ENCODE data around the gene RANBP3L.
A peak's percentile ranks its signal among the peaks of the same experiment; 100 is the strongest.

Gene RANBP3L

DNA sequence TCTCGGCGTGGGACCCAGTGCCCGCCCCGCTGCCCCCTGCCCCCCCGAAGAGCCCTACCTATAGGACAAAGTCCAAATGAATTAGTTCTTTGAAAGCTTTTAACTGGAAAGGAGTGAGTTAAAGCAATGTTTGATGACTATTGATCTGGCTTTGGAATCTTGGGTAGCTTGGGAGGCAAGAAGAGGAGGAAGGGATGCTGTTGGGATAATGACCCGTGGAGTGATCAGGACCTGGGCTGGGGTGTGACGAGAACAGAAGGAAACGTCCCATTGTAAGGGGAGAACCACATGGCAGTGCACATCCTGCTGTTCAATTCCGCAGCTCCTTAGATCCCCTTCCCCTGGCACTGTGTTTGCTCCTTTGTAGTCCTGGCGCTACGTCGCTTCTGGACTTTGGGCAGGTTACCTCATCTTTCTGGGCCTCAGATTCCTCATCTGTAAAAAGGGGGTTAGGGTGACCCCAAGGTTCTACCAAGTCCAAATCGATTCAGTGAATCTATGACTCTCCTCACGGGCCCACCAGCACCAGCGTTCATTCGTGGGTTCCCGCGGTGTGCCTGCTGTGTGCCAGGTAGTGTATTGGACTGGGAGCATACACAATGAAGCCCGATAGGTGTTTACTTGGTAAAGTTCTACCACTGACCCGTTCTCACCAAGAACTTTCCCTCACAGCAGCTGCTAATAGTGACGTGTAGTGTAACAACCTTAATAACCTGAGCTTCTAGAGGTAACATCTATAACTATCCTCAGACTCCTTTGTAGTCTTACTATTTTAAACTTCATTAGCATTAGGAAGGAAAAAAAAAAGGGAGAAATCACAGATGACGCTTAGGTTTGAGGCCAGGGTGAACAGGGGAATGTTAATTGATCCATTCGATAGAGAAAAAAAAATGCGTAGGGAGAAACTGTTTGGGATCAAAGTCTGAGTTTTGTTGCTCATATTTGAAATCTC is 58.9 kb downstream of the RANBP3L start:
- no peak for DNase-seq

DNA sequence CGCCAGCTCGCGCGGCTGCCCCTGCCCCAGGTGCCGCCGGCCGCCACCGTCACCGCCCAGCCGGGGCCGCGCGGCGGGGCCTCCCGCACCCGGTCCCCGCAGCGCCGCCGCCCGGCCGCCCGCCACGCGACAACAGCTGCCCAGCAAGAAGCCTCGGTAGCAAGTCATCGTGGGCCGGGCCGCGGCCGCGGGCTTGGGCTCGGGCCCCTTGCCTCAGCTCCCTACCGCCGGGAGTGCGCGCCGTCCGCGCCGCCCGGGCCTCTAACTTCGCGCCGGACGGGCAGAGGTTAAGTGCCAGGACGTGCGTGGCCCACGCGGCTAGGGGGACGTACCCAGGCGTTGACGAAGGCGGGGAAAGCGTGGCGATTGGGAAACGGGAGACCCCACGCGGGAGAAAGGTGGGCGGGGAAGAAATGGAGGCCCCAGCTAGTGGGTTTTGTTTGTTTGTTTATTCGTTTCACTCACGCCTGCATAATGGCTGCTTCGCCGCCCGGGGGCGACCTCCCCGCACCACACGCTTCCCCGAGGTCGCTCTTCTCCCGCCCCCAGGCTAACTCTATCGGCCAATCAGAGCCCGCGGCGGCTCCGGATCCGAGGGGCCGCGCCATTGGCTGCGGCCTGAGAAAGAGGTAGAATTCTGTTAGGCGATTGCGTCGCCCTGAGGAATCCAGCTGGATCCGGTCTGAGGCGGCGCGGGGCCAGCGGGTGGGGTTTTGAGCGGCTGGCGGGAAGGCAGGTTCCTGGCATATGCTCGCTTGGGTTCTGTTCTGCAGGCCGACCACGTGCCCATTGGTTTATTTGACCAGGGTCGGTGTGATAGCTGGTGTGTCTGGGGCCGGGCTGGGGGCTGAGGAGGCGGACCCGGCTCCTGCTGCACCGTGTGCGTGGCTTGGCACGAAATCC is 59.8 kb downstream of the RANBP3L start, which contains the start of gene NADK2:
TSS of gene NADK2 (minus strand) at position 295 of the 903 bp plus-strand sequence. CDS start at position 168, 127 bp downstream.
- peak; percentile 88 to 96 (median 91) for DNase-seq

DNA sequence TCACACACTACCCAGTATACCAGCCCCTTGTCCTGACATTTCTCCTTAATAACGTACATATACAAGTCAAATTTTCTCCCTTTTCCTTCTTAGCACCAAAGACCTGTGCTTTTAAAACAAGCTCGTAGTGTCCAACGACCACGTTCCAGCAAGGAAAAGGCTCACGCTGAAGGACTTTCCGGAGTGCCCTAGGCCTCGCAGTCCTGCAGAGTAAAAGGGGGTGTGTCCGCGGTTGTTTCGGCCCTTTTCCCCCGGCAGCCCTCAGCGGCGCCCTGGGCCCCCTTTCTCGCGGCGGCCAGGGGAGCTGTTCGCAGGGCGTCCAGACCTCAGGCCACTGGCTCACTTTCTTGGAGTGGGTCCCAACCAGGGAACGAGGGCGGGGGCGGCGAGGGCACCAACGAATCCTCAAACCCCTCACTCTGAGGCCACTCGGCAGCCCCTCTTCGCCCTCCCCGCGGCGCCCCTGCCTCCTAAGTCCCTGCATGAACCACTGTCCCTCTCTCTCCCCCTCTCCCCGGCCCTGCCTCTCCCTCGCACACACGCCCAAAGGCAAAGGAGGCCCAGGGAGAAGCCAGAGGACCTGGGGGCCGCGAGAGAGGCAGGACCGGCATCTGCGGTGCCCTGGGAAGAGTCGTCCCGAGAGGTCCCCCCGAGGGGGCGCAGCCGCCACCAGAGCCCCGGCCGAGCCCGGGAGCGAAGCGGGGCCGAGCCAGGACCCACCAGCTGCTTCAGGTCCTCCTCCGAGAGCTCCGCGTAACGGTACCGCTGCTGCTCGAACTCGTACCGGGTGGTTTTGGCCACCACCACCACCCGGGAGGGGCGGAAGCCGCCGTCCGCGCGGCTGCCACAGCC is 60.7 kb downstream of the RANBP3L start:
- peak in 4 of 5 donors; percentile 13 to 37 (median 34) for DNase-seq

DNA sequence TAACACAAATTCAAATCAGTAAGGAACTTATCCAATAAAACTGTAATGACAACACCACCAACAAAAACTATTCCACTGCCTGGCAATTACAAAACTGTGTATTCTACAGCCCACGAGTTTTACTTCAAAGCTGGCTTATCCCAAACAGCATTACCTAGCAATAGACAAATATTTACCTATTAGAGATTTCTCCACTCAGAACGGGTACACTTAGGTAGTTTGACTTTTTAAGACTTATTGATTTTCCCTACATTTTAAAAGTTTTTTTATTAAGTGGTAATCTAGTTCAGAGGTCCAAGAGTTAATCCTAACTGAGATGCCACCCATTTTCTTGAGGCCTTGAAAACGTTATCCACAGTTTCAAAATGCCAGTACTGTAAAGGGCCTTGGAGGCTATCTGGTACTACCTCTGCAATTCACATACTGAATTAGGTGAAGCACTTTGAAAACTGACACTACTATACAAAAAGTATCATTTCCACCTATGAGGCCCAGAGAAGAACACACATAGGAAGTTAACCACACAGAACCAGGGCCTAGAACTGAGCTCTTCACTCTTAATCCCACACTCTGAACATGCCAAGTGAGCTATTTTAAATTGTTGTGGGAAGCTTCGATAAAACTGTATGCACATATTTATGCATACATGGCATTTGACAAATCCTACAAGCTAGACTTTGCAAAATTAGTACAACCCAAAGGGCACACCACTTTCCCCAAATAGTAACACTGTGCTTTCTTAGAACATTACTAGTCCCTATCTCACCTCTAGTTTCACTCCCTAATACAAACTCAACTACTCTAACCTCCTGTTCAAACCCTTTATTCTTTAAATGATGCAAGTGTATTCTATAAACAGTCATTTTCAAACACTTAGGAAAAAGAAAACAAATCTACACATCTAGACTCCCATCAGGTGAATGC is 62.1 kb downstream of the RANBP3L start:
- DNase-seq = no peak

DNA sequence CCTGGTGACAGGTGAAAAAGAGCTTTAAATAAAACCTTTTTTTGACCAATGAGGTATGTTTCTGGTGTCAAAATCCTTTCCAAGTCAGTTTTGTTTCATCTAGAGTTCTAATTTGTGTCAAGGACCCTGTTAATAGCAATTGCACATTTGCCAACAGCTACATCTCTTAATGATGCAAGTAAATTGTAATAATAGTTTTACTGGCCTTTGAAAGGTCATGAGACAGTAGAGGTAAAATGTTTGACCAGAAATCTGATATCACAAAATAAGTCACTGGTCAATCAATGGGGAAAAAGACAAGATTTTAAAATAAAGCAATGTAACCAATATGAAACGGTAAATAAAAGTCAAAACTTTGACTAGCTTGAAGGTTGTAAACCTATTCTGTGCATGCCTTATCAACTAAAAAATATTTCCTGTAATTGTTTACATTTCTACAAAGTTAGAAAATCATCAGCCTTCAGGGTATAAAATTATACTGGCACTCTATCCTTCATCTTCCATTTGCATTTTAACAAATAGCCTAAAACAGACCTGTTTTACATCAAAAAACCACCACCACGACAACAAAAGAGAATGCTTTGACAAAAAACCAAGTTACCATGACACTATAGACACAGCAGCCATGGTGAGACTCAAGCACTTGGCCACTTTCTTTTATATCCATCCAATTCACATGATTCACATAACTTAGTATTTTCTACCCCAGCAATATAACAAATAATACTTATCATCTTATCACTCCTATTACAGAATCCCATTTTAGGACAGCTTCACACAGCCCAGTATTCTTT is 63.0 kb downstream of the RANBP3L start:
- no peak for DNase-seq

DNA sequence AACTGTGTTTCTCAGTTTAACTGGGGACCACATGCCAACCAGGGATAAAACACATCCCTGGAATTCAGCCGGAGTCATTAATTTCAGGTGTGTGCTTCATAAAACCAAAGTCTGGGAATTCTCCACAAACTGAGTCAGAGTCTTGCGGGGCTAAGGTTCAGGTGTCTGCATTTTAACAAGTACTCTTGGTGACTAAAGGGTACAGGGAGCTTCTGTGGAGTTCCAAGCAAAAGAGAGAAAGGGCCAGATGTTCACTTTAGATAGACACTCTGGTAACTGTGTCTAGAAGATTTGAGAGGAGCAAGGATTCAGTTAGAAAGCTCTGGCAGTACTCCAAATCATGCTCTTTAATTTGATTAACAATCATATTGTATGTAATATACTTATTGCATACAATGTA is 64.0 kb downstream of the RANBP3L start:
- DNase-seq = no peak

DNA sequence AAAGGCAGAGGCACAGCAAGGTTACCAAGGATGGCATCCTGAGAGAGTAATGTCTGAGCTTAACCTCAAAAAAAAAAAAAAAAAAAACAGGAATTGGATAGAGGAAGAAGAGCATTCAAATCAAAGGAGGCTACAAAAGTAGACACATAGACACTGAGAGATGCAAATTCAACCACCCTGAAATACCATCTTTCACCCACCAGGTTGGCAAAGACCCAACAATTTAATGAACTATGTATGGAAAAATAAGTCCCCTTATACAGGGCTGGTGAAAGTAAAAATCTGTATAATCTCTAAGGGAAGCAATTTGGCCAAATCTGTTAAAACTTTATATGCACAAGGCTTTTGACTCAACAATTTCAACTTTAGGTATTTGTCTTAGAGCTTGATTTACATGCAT is 64.9 kb downstream of the RANBP3L start:
- DNase-seq = no peak

DNA sequence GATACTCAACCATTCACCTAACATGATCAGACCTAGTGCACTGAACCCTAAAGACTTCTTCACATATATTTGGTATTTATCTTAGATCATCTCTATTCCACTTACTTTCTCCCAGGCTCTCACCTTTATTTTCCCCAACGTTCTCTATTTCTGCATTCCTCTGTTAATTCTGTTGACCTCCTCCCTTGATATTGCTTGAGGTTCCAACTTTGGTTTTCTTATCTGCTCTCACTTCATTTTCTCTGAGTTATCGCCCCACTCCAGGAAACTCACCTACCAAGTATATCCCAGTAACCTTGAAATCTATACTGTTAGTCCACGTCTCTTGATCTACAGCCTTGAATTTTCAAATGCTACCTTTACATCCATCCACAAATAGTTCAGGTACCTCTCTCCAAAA is 69.2 kb downstream of the RANBP3L start:
- DNase-seq = no peak

DNA sequence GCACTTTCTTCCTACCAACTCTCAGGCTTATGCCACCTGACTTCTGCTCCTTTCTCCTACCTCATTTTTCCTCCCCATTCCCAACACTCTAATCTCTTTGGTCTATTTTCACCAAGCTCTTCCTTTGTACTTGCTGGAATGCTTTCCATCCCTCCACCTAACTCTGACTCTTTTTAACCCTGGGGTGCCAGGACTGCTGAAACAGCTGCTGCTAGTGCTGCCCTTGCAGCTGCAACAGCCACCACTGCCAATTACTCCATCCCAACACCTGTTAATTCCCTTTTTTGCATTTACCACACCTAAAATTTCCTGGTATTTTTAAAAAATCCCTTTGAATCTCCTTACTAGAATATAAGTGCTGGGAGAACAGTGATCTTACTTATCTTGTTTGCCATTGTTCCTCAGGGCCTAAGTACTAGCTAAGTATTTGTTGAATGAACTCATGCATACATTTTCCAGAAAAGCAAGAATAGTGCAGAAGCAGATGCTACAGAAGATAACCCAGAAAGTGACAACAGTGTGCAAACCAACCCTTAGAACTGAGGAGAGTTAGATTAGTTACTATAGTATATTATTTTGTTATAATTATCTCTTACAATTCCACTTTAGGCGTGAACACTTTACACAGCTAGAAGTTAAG is 71.4 kb downstream of the RANBP3L start:
- no peak for DNase-seq

DNA sequence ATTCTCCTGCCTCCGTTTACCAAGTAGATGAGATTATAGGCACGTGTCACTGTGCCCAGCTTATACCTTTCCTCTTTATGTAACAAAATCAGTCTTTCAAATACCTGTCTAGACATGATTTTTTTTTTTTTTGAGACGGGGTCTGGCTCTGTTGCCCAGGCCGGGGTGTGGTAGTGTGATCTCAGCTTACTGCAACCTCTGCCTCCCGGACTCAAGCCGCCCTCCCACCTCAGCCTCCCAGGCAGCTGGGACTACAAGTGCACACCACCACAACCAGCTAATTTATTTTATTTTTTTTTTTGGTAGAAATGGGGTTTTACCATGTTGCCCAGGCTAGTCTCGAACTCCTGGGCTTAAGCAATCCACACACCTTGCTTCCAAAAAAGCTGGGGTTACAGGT is 73.2 kb downstream of the RANBP3L start:
- no peak for DNase-seq

DNA sequence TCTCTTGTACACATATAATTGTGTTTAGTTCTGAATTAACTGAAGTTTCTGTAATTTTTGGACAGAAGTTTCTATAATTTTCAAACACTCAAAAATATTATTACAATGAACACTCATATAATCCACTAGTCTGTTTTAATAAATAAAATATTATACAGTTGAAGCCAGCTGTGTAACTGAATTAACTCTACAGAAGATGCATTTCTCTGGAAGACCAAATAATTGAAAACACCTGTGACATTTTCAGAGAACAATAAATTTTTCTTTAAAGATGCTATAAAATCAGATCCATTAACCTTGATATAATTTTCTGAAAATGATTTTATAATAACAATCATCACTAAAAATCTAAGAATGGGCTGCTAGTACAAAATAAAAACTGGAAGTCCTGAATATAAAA is 74.7 kb downstream of the RANBP3L start:
- no peak for DNase-seq

DNA sequence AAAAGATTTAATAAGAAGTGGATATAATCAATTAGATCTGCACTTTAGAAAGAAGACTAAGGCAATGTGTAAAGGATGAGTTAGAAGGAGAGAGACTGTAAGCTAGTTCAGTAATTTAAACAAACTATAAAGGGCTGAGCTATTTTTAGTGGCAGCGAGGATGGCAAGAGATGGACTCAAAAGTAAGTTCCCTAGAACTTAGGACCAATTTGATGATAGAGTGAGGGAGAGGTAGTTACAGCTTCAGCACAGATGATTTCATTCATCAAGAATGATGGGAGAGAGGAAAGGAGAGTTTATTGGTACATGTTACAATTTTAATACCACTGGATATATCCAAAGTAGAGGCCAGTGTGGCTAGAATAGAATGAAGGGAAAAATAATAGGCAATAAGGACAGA is 79.1 kb downstream of the RANBP3L start:
- no peak for DNase-seq

DNA sequence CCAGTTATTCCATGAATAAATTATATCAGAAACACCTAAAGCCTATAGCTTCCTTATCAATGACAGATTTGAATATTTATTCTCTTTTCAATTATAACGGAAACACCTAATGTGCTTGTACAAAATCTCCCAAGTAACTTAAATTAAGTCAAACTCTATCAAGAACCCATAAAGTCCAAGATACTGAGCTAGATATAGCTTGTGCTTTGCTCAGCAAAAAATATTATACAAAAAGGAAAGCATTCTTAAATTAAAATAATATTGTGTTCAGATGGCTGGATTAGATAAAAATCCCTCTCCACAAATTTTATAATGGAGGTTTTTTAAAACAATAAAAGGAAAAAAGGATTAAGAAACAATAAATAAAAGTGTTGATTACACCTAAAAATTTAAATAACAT is 83.7 kb downstream of the RANBP3L start:
- DNase-seq = no peak

DNA sequence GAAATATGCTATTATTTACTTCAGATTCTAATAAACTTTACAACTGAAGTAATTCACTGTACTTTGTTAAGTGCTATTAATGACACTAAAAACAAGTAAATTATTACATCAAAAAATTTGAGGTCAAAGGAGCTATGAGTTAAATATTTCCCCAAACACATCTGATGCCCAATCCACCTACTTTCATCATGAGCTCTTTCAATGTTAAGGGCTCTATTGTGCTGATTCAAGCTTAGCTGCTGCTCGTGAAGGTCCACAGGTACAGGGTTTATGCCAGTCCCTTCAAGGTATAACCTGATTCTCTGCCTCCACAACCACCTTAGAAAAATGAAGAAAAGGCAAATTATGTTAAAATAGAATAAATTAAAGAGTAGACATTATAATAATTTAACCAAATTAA is 84.1 kb downstream of the RANBP3L start:
- no peak for DNase-seq

DNA sequence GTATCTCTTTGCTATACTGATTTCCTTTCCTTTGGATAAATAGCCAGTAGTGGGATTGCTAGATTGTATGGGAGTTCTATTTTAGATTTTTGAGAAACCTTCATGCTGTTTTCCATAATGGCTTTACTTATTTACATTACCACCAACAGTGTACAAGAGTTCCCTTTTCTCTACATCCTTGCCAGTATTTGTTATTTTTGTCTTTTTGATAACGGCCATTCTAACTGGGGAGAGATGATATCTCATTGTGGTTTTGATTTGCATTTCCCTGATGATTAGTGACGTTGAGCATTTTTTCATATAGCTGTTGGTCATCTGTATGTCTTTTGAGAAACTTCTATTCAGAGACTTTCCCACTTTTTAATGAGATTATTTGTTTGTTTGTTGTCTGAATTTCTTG is 85.8 kb downstream of the RANBP3L start:
- no peak for DNase-seq

DNA sequence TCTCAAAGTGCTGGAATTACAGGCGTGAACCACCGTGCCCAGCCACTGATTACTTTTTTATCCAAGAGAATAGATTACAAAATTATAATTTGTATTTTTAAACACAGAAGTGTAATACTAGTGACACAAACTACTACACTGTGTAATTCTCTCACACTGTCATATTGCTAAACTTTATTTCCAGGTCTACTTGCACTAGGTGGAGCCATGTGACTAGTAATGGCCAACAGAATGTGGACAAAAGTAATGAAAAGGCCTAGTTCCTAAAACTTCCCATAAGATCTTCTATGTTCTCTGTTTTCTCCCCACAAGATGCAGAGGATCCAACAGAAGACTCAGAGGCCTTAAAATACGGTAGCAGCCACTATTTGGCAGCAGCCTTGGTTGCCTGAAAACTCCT is 87.3 kb downstream of the RANBP3L start:
- no peak for DNase-seq

DNA sequence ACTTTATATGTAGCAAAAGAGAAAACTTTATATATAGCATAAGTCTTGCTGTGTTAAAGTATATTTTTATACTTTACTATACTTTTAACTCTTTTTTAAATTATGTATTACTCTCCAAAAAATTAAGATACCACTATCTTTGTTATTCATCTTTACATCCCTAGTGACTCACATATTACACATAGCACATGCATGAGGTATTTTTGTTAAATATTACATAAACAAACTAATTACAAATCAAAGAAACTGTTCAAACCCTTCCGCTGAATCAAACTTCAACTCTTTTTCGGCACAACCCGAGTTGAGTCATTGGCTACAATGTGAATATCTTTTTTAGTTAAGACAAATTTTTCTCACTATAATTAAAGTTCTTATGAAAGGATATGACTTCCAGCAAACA is 92.0 kb downstream of the RANBP3L start:
- DNase-seq = no peak

DNA sequence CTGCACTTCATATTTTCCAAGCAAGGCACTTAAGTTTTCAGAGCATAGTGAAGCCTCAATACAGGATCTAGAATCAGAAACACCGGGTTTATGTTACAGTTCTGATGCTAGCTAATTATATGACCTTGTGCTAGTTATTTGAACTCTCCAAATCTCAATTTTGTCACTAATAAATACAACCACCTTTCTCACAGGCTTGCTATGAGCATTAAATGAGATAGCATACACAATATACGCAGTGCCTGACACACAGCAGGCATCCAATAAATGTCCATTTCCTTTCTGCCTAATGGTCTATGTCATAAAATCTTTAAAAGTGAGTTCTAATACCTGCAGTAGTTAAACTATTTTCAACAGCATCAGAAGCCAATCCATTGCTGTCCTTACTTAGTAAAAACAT is 92.9 kb downstream of the RANBP3L start:
- DNase-seq = no peak

DNA sequence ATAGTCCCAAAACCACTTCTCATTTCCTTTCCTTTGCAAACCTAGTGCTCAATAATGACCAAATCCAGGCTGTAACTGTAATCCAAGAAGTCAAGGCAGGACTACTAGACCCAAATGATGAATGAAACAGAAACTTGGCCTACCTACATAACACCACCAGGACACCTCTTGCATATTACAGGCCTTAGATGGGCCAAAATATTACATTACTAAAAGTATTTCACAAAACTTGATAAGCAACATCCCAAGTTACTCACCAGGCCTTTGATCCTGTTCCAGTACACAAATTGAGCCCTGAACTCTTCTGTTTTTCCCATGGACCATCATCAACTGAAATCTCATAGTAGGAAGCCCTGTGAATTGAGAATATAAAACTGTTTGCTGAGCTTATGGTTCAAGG is 94.8 kb downstream of the RANBP3L start:
- no peak for DNase-seq

DNA sequence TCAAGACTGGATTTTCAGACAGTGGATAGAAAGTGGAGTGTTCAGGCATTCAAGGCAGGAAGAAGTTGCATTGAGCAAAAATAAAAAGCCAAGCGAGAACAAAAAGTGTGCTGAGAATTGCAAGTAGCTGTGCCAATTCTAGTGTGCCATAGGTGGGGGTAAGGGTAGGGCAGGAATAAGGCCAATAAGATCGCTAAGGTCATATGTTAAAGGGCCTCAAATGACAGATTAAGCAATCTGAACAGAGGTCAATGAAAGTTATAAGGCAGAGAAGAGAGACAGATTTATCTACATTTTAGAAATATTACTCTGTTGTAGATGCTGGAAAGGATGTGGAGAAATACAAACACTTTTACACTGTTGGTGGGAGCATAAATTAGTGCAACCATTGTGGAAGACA is 96.4 kb downstream of the RANBP3L start:
- DNase-seq = no peak
